NOMO-1 (cell line): Measurements from ENCODE around the gene CNN1.

Experiments
- DNase-seq, 2 experiments: peaks; one replicate each; lab custom pipeline; 2025; ENCODE audit not compliant: unreplicated experiment in 2 of 2; lab: John Stamatoyannopoulos, UW

CNN1 gene

DNA sequence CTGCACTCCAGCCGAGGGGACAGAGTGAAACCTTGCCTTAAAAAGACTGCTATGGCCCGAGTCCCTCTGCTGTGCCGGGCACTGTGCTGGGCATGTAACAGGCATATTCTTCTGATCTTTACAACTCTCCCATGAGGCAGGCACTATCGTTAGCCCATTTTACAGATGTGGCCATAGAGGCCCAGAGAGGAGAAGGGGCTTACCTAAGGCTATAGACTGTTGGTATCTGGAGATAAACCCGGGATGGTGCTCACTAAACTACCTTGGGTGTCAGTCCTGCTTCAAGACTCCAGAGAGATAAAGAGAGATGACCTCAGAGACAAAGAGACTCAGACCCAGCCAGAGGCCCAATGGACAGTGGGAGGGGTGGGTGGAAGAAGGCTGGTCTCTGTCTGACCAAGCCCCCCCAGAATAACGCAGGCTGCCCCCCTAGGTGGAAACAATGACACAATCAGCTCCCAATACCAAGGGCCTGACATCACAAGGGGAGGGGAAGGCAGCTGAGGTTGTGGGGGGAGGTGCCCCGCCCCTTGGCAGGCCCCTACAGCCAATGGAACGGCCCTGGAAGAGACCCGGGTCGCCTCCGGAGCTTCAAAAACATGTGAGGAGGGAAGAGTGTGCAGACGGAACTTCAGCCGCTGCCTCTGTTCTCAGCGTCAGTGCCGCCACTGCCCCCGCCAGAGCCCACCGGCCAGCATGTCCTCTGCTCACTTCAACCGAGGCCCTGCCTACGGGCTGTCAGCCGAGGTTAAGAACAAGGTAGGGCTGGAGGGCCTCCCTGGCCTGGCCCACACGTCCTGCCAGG is at the start of gene CNN1:
TSS of gene CNN1 (plus strand) at position 620 of the 805 bp plus-strand sequence. CDS start at position 697, 77 bp downstream.
- DNase-seq: no peak

DNA sequence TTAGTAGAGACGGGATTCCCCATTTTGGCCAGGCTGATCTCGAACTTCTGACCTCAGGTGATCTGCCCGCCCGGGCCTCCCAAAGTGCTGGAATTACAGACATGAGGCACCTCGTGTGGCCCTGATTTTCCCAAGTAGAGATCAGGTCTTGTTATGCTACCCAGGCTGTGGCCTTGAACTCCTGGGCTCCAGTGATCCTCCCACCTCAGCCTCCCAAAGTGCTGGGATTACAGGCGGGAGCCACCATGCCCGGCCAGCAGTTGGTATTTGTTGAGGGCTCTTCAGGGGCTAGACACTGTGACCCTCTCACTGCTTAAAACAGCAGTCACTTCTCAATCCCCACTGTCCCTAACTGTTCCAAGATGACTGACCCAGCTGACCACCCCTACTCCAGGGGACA is 49.3 kb upstream of the CNN1 start:
- no peak for DNase-seq

DNA sequence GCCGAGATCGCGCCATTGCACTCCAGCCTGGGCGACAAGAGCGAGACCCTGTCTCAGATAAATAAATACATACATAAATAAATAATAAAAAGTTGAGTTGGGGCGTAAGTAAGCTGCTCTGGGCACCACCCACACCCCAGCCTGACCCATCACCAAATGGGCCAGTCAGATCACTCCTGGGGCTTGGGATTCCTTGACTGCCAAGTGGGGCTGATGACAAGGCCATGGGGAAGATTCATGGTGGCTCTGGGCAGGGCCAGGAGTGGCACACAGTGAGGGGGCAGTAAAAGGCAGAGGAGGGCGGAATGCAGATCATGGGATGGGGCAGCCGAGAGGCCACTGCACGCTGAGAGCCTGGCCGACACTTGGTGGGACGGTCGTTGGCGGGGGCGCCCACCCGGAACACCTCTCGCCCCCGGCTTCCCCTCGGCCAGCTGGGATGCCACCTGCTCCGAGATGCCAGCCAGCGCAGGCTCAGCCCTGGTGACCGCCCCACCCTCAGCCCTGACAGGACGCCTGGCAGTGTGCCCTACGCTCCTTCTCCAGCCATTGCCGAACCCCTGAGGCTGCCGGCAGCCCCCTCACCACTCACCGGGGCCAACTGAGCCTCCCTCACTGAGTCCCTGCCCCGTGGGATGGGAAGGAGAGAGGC is 43.9 kb upstream of the CNN1 start:
- no peak for DNase-seq

DNA sequence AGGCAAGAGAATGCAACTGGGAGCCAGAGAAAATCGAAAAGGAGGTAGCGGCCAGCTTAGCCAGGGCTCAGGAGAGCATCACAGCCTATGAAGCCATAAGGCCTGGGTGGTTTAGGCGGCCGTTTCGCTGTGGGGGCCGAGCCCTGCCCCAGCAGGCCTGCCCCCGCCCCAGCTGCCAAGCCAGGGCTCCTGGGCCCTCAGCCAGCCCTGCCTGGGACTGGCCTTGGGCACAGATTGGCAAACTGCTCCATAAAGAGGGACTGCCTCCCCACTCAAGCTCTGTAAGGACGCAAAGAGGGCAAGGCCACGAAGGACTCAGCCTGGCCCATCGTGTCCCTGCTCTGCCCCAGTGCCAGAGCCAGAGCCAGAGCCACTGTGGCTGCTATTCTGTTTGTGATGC is 43.2 kb upstream of the CNN1 start:
- no peak for DNase-seq

DNA sequence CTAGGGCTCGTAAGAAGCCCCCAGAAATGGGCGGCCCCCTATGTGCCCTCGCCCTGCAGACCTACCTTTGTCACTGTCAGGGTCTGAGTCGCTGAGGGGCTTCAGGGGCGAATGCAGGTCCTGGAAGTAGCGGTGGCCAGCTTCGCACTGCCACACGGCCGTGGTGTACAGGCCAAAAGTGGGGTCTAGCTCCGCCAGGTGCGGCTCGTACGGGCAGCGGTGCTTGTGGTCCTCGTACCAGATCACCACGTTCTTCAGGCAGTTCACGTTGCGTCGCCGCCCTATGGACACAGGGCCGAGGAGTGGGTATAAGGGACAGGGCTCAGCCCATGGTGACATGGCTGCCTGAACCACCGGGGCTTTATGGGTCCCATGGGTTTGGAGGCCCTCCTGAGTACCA is 42.8 kb upstream of the CNN1 start:
- DNase-seq: no peak

DNA sequence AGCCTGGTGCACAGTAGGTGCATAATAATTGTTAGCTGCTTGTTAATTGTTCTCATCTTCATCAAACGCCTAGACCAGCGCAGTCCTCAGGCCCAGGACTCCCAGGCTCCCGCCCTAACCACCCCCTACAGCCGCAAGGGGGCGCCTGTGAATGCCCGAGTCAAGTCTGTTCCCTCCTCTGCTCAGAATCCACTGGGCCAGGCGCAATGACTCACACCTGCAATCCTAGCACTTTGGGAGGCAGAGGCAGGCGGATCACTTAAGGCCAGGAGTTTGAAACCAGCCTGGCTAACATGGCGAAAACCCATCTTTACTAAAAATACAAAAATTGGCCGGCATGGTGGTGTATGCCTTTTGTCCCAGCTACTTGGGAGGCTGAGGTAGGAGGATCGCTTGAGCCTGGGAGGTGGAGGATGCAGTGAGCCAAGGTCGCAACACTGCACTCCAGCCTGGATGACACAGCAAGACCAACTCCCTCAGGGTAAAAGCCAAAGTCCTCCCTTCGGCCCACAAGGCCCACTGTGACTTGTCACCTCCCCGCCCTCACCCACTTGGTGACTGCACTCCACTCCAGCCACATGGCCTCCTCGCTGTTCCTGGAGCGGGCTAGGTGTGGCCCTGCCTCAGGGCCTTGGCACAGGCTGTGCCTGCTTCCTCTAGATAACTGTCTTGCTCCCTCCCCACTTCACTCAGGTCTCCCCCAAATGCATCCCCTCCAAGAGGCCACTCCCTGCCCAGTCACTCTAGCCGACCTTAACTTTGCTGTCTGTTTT is 42.1 kb upstream of the CNN1 start:
- peak; percentile 32 to 52 for DNase-seq

DNA sequence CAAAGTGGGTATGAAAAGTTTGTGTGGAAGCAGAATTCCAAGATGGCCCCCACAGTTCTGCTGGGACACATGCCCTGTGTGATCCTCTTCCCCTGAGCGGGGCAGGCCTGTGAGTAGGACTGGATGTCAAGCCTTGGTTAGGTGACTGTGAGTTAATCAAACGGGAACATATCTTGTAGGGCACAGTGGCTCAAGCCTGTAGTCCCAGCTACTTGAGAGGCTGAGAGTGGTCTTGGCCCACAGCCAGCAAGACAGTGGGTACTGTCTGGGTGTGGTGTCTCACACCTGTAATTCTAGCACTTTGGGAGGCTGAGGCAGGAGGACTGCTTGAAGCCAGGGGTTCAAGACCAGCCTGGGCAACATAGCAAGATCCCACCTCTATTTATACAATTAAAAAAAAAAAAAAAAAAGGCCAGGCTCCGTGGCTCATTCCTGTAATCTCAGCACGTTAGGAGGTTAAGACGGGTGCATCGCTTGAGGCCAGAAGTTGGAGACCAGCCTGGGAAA is 39.4 kb upstream of the CNN1 start:
- DNase-seq: no peak

DNA sequence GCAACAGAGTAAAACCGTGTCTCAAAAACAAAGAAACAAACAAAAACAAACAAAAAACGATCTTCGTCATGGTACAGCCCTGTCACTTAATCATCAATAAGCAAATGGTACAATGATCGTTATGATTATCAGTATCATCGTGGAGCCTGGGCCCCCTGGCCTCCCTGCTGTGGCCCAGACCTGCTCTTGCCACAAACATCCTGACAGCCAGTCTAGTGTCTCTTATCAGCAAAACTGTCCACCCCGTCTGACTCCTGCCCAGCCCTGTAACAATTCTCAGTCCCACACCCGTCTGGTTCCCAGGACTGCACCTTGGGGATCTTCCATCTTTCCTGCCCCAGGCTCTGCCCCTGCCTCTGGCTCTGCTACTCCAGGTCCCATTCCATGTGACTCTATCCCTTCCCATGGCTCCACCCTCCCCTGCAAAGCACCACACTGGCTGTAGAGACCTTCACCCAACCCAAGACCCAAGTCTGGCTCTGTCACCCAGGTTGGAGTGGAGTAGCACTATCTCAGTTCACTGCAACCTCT is 38.7 kb upstream of the CNN1 start:
- no peak for DNase-seq

DNA sequence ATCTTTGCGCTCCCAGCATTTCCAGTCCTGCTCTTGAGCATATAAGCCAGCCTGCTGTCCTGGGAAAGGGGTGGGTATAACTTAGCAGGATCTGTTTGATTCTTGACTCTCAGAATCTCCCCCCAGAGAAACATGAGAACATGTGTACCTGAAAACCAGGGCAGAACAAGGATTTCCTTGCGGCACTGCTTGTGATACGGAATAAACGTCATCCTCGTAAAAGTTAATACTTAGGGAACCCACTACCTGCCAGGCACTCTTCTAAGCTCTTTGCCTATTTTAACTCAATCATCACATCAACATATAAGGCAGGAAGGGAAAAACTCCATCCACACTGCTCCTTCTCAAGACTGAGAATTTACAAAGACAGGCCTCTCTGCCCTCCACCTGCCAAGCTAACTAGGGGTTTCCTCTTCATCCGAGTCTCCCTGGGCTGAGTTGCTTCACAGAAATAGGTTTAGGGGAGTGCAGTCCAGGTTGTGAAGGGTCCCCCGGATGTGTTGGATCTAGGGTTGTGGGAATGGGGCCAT is 34.1 kb upstream of the CNN1 start:
- no peak for DNase-seq

DNA sequence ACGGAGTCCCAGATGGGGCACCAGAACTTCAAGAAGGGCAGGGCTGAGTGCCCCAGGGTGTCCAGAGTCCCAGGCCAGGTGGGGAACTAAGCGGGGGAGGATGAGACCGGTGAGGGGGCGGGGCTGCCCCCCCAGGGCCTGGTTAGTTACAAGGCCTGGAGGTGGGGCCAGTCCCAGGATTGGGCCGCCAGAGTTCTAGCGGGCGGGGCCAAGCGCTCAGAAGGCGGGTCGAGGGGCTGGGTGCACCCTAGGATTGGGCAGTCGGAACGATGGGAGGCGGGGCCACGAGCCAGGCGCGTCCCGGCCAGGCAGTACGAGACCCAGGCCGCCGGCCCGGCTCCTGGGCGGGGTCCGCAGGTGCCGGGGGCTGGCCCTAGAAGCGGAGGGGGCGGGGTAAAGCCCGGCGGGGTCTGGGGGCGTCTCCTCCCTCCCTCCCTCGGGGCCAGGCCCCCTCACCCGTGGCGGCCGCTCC is 33.6 kb upstream of the CNN1 start:
- peak; percentile 91 to 93 for DNase-seq

DNA sequence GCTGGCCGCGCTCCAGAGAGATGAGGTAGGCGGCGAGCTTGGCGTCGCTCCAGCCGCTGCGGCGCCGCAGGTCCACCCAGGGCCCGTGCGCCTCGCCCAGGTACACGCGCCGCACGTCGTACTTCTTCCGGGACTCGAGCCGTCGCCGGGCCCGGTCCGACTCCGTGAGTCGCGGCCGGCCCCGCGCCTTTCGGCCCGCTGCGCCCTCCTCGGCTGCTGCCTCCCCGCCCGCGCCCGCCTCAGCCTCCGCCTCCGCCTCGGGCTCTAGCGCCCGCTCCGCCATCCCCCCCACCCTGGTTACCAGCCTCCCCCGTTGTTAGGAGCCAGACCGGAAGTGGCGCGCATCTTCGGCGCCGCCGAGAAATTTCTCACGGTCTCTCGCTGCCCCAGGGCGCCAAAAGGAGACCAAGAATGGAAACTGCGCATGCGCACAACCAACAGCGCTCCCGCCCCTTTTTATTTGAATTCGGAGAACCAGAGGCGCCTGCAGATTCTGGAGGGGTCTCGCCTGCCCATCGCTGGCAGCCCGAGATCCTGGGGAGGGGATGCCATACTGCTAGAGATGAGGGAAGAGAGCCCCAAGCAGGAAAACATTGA is 33.0 kb upstream of the CNN1 start, which contains the start of gene ZNF653:
TSS of gene ZNF653 (minus strand) at position 336 of the 597 bp plus-strand sequence. CDS start at position 283, 53 bp downstream.
- DNase-seq: peak; percentile 84 to 87

DNA sequence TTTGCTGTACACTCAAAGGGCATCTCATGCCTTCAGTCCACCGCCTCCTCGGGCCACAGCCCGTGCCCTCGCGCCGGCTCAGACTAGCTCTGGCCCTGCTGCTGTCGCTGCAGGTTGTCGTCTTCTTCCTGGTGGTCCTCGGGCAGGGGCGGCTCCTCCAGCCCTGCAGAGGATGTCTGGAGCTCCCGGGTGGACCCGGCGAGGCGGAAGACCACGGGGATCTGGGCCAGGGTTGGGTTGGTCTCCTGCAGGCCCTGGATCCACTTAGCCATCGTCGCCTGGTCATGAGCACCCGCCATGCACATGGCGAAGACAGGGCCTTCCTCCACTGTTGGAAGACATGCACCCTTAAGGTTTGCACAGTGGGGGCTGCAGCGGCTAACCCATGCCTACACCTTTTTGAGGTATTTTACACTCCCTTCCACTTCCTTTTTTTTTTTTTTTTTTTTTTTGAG is 32.5 kb upstream of the CNN1 start:
- DNase-seq: no peak

DNA sequence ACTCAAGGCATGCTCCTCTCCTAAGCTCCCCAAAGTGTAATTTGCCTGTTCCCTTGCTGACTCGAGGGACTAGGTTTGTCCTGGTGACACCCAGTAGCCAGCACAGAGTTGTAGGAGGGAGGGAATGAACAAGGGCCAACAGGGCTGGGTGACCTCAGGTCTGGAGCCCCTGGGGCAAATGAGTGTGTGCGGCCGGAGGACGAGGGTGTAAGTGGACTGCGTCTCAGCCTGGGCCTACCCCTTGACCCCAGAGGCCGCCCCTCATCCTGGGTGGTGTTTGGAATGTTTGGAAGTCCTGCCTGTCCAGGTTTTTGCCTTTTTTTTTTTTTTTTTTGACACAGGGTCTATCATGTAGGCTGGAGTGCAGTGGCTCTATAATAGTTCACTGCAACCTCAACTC is 31.7 kb upstream of the CNN1 start:
- no peak for DNase-seq

DNA sequence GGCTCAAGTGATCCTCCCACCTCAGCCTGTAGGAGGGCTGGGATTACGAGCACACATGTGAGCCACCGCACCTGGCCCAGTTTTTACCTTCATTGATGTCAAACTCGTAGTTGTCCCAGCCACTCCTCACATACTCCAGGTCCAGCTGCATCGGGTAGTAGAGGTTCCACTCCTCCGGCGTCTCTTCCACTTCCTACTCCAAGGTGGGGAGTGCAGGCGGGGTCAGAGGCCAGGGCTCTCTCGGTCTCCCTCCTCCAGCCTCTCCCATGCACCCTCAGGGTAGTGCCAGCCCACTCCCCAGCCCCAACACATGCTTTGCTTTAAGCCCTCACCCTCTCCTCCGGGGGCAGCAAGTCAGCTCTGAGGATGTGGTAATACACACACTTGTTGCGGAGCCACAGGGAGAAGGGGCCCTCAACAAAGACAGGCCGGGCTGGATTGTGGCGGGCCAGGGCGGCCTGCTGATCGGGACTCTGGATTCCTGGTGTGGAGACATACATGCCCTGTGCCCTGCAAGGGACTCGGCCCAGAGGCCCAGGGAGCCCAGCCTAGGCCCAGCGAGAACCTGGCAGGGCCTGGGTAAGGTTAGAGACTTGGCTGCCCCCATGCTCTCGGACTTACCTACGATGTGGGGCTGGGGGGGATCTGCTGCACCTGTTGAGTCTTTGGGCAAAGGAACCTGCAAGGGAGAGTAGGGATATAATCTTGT is 31.1 kb upstream of the CNN1 start:
- DNase-seq: no peak

DNA sequence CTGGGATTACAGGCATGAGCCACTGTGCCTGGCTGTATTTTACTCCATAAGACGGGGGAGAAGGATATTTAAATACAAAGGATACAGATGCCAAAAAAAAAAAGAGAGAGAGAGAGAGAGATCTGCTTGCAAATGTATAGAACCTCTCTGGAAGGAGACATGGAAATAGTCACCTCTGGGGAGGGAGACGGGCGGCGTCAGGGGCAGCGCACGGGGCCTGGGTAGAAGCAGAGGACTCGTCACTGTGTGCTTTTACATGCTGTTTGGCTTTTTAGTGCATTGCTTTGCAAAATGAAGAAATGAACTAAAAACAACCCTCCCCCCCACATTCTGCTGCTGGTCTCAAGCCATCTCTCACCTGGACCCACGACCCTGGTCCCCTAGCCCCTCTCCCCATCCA is 28.2 kb upstream of the CNN1 start:
- no peak for DNase-seq

DNA sequence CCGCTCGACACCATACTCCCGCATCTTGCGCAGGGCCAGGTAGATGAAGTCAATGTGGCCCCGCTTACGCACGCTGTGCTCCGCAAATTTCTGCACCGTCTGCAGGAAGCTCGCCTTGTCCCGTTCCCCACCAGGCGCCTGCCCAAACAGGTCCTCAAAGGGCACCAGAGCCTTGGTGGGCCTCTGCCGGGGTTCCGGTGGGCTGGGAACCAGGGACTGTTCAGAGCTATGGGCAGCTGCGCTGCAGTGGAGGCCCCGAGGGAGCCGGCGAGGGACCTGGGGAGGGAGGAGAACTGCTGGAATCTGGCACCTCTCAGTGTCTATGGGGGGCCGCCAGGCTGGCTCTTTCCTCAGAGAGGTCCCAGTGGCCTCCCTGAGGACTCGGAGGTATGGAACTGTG is 24.7 kb upstream of the CNN1 start:
- no peak for DNase-seq

DNA sequence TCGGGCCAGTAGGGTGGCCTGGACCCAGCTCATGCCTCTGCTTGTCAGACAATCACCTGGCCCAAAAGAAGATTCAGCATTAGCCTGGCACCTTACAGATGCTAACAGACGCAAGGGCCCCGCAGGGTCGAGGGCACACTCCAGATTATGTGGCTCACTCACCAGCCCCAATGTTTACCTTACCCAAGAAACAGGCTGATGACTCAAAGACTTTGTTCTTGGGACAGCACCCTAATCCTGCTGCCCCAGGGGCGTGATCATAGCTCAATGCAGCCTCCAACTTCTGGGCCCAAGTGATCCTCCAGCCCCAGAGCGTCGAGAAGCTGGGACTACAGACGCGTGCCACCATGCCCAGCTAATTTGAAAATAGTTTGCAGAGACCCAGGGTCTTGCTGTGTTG is 19.5 kb upstream of the CNN1 start:
- no peak for DNase-seq

DNA sequence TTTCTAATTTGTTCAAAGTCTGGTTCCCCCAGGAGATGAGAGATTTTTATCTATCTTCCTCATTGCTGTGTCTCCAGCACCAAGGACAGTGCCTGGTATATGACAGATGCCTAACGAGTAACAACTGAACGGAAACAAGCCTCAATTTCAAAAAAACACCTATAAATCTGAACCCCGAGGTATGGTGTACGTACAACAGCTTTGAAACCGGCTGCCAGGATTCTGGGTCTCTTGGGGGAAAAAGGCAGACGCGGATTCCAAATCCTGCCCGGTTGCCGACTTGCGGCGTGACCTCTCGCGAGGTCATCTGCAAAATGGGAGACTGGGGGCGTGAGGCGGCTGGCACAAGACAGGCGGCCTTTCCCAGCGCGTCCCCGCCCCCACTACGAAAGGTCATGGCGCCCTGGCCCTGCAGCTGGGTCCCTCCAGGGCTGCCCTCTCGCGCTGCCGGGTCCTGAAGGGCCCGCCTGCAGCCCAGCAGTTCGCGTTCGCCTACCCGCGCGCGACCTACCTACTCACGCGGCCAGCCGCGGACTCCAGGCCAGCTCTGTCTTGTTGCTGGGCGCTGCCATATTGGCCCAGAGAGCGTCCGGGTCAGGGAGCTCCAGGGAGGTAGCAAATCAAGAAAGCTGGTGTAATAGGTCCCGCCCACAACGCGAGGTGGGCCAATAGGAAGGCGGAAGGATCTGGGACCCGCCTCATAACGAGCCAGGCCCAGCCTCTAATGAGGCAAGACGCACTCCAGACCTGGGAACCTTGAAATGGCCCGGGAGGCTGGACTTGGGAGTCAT is 9.9 kb upstream of the CNN1 start, which contains the start of gene ECSIT:
TSS of gene ECSIT (minus strand) at position 584 of the 791 bp plus-strand sequence. CDS start 9,964 bp downstream, outside the sequence.
- peak; percentile 96 to 97 for DNase-seq

DNA sequence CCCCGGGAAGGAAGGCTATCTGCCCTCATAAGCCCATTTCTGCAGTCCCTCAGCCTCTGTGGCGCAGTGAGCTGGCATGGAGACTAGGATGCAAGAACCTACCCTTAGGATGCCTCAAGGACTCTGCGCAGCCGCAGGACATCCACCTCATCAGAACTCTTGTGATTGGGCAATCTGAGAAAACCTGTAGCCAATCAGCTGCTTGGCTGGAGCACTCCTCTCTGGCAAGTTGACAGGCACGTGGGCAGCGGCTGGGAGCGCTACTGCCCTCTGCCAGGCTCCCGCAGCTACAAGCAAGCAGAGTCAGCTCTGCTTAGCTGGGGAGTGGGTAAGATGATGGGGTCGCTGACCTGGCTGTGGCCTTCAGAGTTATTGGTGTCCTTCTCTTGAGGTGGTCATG is 8.2 kb upstream of the CNN1 start:
- DNase-seq: peak in 1 of 2 experiments; percentile 17
